HepG2 (cell line): ENCODE results near the gene VPS9D1. TPM values are rescaled to one million over a fixed set of nuclear protein-coding genes. Genes with fewer than 3 reads are reported as not detected.

Experiments used
- ARNT2 ChIP-seq: sonication (generic); formaldehyde crosslinking; IDR thresholded peaks from 2 replicates; pipeline ENCODE4 v1.8.0; 2022; ENCODE audit warnings: mild to moderate bottlenecking, low read depth, missing genetic modification reagents, moderate library complexity
- GATA4 ChIP-seq: sonication (generic); IDR thresholded peaks from 2 replicates; pipeline ENCODE4 v1.6.1; 2016; ENCODE audit warnings: antibody characterized with exemption, low read depth, borderline replicate concordance
- HOXA5 ChIP-seq: sonication (generic); formaldehyde crosslinking; IDR thresholded peaks from 2 replicates; pipeline ENCODE4 v1.4.0; 2020; ENCODE audit warnings: missing genetic modification reagents
- KMT2B ChIP-seq: IDR thresholded peaks from 2 replicates; pipeline ENCODE4 v1.6.1; 2016; ENCODE audit warnings: missing genetic modification reagents, missing compliant biosample characterization
- NONO ChIP-seq, 2 experiments: fragments of 450-650 bp in 1 of 2; sonication (generic) in 1 of 2; formaldehyde crosslinking in 1 of 2; IDR thresholded peaks in 1 of 2; conservative IDR thresholded peaks in 1 of 2; 2 replicates each; pipeline versions ENCODE4 v1.6.1 to v1.8.0; 2017 to 2022; ENCODE audit warnings: mild to moderate bottlenecking in 1 of 2, missing genetic modification reagents in 1 of 2, moderate library complexity in 1 of 2
- POLR2G ChIP-seq: fragments of 200-400 bp; formaldehyde crosslinking; IDR thresholded peaks from 2 replicates; pipeline ENCODE4 v1.6.1; 2018; ENCODE audit warnings: mild to moderate bottlenecking, low read depth, low read length, moderate library complexity
- RXRA ChIP-seq: sonication (generic); formaldehyde crosslinking; IDR thresholded peaks from 2 replicates; pipeline ENCODE4 v1.5.1; 2020; ENCODE audit warnings: missing genetic modification reagents
- TBX3 ChIP-seq: fragments of 450-650 bp; IDR thresholded peaks from 2 replicates; pipeline ENCODE4 v1.6.1; 2017; ENCODE audit warnings: antibody characterized with exemption, mild to moderate bottlenecking, inconsistent platforms, borderline replicate concordance
- ZFP90 ChIP-seq: sonication (generic); formaldehyde crosslinking; IDR thresholded peaks from 2 replicates; pipeline ENCODE4 v1.8.0; 2022; ENCODE audit warnings: missing genetic modification reagents, mild to moderate bottlenecking, inconsistent platforms, borderline replicate concordance
- ZFYVE20 ChIP-seq: sonication (generic); formaldehyde crosslinking; IDR thresholded peaks from 2 replicates; pipeline ENCODE4 v1.8.0; 2023; ENCODE audit warnings: low read depth, mild to moderate bottlenecking, moderate library complexity, missing genetic modification reagents, borderline replicate concordance
- ZMAT3 ChIP-seq: sonication (generic); formaldehyde crosslinking; conservative IDR thresholded peaks from 2 replicates; pipeline ENCODE4 v1.7.0; 2021; ENCODE audit warnings: missing genetic modification reagents
- ZNF296 ChIP-seq: sonication (generic); formaldehyde crosslinking; conservative IDR thresholded peaks from 2 replicates; pipeline ENCODE4 v1.5.0; 2020; ENCODE audit warnings: mild to moderate bottlenecking, missing genetic modification reagents
- ZNF33A ChIP-seq: sonication (generic); formaldehyde crosslinking; IDR thresholded peaks from 2 replicates; pipeline ENCODE4 v1.5.1; 2020; ENCODE audit warnings: missing genetic modification reagents, mild to moderate bottlenecking, moderate library complexity, borderline replicate concordance
- ZNF773 ChIP-seq: sonication (generic); formaldehyde crosslinking; IDR thresholded peaks from 2 replicates; pipeline ENCODE4 v1.4.0; 2020; ENCODE audit warnings: missing genetic modification reagents, borderline replicate concordance
- polyA plus RNA-seq, 8 experiments: library from polyadenylated mRNA; depleted of rRNA in 3 of 8; stranded (reverse) in 7 of 8; unstranded in 1 of 8; fragments of >200 nt; fragmentation: Illumina TruSeq in 4 of 8; extraction: Trizol in 4 of 8; gene quantifications; 2 replicates each; pipeline versions ENCODE4 v1.2.1 to v1.2.3, GENCODE V29; 2011 to 2016; ENCODE audit warnings: low read depth in 4 of 8, missing spikeins in 1 of 8, mixed read lengths in 1 of 8; ENCODE audit not compliant: insufficient read depth in 1 of 8
- total RNA-seq, 5 experiments: library from RNA; depleted of rRNA; stranded (reverse); fragments of >200 nt; fragmentation: Illumina TruSeq; extraction: Trizol; gene quantifications; 2 replicates each; pipeline ENCODE4 v1.2.3, GENCODE V29; 2016; ENCODE audit warnings: low read depth in 1 of 5
- TF ChIP-seq, protein P1 (sequence below): sonication (generic); formaldehyde crosslinking; IDR thresholded peaks from 2 replicates; pipeline ENCODE4 v1.4.0; 2020; ENCODE audit warnings: missing genetic modification reagents, borderline replicate concordance
- TF ChIP-seq, protein P2 (sequence below): sonication (generic); IDR thresholded peaks from 2 replicates; pipeline ENCODE4 v1.6.1; 2016; ENCODE audit warnings: low read depth, borderline replicate concordance
- TF ChIP-seq, protein P3 (sequence below): sonication (generic); formaldehyde crosslinking; IDR thresholded peaks from 2 replicates; pipeline ENCODE4 v1.4.0; 2020; ENCODE audit warnings: missing genetic modification reagents, borderline replicate concordance
- TF ChIP-seq, protein P4 (sequence below): sonication (generic); formaldehyde crosslinking; IDR thresholded peaks from 2 replicates; pipeline ENCODE4 v1.8.1; 2023; ENCODE audit warnings: mild to moderate bottlenecking, missing genetic modification reagents

VPS9D1 gene
- total and polyA plus RNA-seq, 2 of the 13 experiments (the other 11 are each of a cell fraction or from before 2014, with no cell fraction given) = 10.1 to 13.2 TPM

DNA sequence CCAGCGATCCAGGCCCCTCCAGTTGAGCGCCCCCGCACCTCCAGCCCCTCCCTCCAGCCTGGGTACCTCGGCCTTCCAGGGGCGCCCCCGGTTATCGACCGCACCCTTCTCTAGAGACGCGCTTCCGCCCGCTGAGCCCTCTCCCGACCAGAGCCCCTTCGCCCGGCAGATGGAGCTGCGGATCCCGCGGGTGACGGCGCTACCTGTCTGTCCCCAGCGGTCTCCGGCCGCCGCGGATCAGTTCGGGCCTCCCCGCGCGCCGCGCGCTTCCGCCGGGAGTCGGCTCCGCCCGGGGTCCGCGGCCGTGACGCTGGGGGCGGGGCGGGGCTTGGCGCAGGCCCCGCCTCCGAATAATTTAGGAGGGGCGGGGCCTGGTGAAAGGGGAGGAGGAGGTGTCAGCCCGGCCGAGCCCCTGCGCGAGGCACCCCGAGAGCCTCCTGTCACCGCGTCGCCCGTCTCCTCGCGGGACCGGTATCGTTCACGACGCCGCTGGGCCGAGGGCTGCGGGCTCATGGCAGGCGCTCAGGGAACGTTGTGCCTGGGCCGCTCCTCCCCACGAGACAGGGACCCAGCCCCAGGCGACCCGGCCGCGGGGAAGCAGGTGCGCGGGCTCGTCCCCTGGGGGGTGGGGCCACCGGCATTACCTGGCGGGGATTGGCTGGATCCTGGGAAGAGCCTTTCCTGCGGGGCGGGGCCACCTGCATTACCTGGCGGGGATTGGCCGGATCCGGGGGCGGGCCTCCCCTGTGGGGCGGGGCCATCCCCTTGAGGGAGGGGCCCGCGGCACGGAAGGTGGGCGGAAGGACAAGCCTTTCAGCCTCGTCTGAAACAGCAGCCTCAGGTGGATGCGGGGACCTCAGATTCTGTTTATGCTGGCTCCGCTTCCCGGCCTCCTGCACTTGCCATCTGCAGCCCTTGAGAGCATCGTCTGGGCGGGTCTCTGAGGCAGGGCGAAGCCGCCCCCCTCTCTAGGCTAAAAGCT is 19.0 kb downstream of the VPS9D1 start, which contains the start of gene SPATA2L (continued):
- peak; percentile 42; the same call in 1 of the 2 replicates for TF ChIP-seq HOXA5 (CRISPR knock-in tag)
- TF ChIP-seq ZNF773 (CRISPR knock-in tag) = no peak
- peak; percentile 90; the same call in 1 of the 2 replicates for TF ChIP-seq ZMAT3 (CRISPR knock-in tag)
- no peak for TF ChIP-seq ZNF296 (CRISPR knock-in tag)
- TF ChIP-seq, protein P1, sequence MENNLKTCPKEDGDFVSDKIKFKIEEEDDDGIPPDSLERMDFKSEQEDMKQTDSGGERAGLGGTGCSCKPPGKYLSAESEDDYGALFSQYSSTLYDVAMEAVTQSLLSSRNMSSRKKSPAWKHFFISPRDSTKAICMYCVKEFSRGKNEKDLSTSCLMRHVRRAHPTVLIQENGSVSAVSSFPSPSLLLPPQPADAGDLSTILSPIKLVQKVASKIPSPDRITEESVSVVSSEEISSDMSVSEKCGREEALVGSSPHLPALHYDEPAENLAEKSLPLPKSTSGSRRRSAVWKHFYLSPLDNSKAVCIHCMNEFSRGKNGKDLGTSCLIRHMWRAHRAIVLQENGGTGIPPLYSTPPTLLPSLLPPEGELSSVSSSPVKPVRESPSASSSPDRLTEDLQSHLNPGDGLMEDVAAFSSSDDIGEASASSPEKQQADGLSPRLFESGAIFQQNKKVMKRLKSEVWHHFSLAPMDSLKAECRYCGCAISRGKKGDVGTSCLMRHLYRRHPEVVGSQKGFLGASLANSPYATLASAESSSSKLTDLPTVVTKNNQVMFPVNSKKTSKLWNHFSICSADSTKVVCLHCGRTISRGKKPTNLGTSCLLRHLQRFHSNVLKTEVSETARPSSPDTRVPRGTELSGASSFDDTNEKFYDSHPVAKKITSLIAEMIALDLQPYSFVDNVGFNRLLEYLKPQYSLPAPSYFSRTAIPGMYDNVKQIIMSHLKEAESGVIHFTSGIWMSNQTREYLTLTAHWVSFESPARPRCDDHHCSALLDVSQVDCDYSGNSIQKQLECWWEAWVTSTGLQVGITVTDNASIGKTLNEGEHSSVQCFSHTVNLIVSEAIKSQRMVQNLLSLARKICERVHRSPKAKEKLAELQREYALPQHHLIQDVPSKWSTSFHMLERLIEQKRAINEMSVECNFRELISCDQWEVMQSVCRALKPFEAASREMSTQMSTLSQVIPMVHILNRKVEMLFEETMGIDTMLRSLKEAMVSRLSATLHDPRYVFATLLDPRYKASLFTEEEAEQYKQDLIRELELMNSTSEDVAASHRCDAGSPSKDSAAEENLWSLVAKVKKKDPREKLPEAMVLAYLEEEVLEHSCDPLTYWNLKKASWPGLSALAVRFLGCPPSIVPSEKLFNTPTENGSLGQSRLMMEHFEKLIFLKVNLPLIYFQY (CRISPR knock-in tag) = peak; percentile 22; the same call in 1 of the 2 replicates
- TF ChIP-seq ZNF33A = 0 out of 2 replicates have a peak, but pooled peaks have one; percentile 33
- peak; percentile 76 for TF ChIP-seq POLR2G
- peak; percentile 79 for TF ChIP-seq TBX3
- no peak for TF ChIP-seq NONO (IDR thresholded peaks at IDR 0.05)
- 0 out of 2 replicates have a peak, but pooled peaks have one; percentile 56 for TF ChIP-seq NONO (CRISPR knock-in tag; conservative IDR thresholded peaks at IDR 0.05)
- peak; percentile 39; the same call in 1 of the 2 replicates for TF ChIP-seq RXRA
- TF ChIP-seq KMT2B (CRISPR knock-in tag) = peak; percentile 59; the same call in 1 of the 2 replicates
- TF ChIP-seq ARNT2 (CRISPR knock-in tag) = peak; percentile 92
- TF ChIP-seq, protein P2, sequence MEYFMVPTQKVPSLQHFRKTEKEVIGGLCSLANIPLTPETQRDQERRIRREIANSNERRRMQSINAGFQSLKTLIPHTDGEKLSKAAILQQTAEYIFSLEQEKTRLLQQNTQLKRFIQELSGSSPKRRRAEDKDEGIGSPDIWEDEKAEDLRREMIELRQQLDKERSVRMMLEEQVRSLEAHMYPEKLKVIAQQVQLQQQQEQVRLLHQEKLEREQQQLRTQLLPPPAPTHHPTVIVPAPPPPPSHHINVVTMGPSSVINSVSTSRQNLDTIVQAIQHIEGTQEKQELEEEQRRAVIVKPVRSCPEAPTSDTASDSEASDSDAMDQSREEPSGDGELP = peak; percentile 22; the same call in 1 of the 2 replicates
- TF ChIP-seq, protein P3, sequence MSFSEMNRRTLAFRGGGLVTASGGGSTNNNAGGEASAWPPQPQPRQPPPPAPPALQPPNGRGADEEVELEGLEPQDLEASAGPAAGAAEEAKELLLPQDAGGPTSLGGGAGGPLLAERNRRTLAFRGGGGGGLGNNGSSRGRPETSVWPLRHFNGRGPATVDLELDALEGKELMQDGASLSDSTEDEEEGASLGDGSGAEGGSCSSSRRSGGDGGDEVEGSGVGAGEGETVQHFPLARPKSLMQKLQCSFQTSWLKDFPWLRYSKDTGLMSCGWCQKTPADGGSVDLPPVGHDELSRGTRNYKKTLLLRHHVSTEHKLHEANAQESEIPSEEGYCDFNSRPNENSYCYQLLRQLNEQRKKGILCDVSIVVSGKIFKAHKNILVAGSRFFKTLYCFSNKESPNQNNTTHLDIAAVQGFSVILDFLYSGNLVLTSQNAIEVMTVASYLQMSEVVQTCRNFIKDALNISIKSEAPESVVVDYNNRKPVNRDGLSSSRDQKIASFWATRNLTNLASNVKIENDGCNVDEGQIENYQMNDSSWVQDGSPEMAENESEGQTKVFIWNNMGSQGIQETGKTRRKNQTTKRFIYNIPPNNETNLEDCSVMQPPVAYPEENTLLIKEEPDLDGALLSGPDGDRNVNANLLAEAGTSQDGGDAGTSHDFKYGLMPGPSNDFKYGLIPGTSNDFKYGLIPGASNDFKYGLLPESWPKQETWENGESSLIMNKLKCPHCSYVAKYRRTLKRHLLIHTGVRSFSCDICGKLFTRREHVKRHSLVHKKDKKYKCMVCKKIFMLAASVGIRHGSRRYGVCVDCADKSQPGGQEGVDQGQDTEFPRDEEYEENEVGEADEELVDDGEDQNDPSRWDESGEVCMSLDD = 0 out of 2 replicates have a peak, but pooled peaks have one; percentile 44
- peak; percentile 33; the same call in 1 of the 2 replicates for TF ChIP-seq GATA4
- peak; percentile 68; the same call in 1 of the 2 replicates for TF ChIP-seq ZFP90 (CRISPR knock-in tag)
- TF ChIP-seq ZFYVE20 (CRISPR knock-in tag) = 0 out of 2 replicates have a peak, but pooled peaks have one; percentile 34
- TF ChIP-seq, protein P4, sequence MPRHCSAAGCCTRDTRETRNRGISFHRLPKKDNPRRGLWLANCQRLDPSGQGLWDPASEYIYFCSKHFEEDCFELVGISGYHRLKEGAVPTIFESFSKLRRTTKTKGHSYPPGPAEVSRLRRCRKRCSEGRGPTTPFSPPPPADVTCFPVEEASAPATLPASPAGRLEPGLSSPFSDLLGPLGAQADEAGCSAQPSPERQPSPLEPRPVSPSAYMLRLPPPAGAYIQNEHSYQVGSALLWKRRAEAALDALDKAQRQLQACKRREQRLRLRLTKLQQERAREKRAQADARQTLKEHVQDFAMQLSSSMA (CRISPR knock-in tag) = peak; percentile 19; the same call in 1 of the 2 replicates
